Measurements from ENCODE around the gene ASIC1.
"Not testable (repeated sequence)": the region's sequence is repeated elsewhere in the genome, so short reads cannot be mapped to it uniquely, and the experiment has no call there.

Gene ASIC1

DNA sequence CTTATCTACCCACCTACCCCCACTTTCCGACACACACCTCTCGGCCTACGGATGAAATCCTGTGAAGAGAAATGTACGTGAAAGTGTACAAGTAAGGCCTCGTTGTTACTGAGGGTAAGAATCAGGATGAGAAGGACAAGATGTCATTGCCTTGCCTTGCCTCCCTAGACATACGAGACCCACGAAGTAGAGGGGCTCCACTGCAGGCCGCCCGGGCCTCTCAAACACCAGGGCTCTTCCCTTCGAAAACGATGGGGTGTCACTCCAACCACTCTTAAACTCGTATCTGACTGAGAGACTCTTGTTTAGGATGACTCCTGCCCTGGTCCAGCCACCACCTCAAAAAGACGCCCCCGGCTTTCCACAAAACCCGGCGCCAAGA lies 32.6 kb upstream of the ASIC1 start:
- Histone ChIP-seq H3K9me3 (ENCODE audit: low read length) (no peaks in the 10 kb centered on the region), H3K27me3 (ENCODE audit: control insufficient read depth in 1 of 2, insufficient read depth in 2 of 2, low read length in 2 of 2) (no peaks in the 10 kb centered on the region), H3K9ac (ENCODE audit: low read length) (peak overlapping the region; percentile 30), H3K4me3 (ENCODE audit: low read depth in 1 of 2, low read length in 2 of 2) (peak overlapping the region; percentile 61 to 62), H3K27ac (ENCODE audit: low read depth, low read length) (peak overlapping the region; percentile 64), H3K36me3 (ENCODE audit: insufficient read depth, low read length) (no peaks in the 10 kb centered on the region), H3K4me1 (ENCODE audit: insufficient read depth, low read length) (peaks cover 17% of the 10 kb centered on the region)

DNA sequence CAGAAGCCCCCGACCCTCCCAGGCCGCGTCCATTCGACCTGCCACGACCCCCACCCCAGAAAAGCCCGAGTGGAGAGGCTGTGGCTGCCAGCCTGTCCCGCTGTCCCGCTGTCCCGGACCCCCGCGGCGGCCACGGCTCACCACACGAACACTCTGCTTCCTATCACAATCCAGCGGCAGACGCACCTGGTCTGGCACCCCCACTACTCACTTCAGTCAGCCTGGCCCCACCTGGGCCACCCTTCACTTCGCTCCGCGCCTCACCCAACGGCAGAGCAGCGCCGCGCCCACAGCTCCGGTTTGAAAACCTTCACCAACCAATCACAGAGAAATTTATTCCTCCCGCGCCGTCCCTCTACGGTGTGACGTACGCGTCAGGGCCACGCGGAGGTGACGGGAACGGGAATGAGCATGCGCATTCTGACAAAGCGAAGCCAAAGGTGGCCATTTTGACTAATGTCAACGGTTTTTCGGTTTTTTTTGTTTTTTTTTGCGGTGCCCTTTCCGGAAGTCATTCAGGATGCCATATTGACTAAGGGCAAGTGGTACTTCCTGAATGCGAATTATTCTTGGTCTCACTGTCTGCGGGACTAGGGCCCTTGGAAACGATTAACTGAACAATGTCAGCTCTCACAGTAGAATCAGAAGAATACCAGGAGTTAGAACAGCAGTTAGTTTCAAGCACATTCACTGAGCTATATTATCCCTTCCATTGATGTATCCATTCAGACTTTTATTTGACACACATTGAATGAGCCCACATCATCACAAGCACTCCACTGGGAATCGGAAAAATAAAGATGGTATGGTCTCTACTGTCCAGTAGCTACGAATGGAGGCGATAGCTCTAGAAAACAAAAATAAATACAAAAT lies 32.0 kb upstream of the ASIC1 start, which contains the start of gene RACGAP1:
Gene RACGAP1, minus strand, starts transcription at position 308 of the 873 bp plus-strand sequence. CDS start 8,779 bp downstream, outside the sequence.
- H3K36me3 ChIP-seq (ENCODE audit: insufficient read depth, low read length) = no peaks in the 10 kb centered on the region
- H3K27me3 ChIP-seq (ENCODE audit: control insufficient read depth in 1 of 2, insufficient read depth in 2 of 2, low read length in 2 of 2) = no peaks in the 10 kb centered on the region
- H3K4me3 ChIP-seq (ENCODE audit: low read depth in 1 of 2, low read length in 2 of 2) = peak within 1 kb of the TSS; percentile 61 to 62
- peaks cover 17% of the 10 kb centered on the region for H3K4me1 ChIP-seq (ENCODE audit: insufficient read depth, low read length)
- H3K9ac ChIP-seq (ENCODE audit: low read length) = peak within 1 kb of the TSS; percentile 30
- H3K27ac ChIP-seq (ENCODE audit: low read depth, low read length) = peak within 1 kb of the TSS; percentile 64
- H3K9me3 ChIP-seq (ENCODE audit: low read length) = no peaks in the 10 kb centered on the region

DNA sequence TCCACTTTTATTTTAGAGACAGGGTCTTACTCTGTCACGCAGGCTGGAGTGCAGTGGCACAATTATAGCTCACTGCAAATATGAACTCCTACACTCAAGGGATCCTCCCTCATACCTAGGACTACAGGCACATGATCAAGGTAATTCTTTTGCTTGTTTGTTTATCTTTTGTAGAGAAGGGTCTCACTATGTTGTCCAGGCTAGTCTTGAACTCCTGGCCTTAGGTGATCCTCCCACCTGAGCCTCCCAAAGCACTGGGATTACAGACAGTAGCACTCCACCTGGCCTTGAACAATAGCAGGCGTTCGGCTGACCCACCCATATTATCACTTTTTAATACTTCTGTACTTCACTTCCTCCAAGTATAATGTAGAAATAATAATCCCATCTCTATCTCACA lies 30.7 kb upstream of the ASIC1 start:
- Histone ChIP-seq H3K9ac (ENCODE audit: low read length) (no peak overlapping the region), H3K4me3 (ENCODE audit: low read depth in 1 of 2, low read length in 2 of 2) (no peak overlapping the region), H3K27me3 (ENCODE audit: control insufficient read depth in 1 of 2, insufficient read depth in 2 of 2, low read length in 2 of 2) (no peaks in the 10 kb centered on the region), H3K4me1 (ENCODE audit: insufficient read depth, low read length) (peaks cover 5% of the 10 kb centered on the region), H3K9me3 (ENCODE audit: low read length) (no peaks in the 10 kb centered on the region), H3K36me3 (ENCODE audit: insufficient read depth, low read length) (no peaks in the 10 kb centered on the region), H3K27ac (ENCODE audit: low read depth, low read length) (no peak overlapping the region)

DNA sequence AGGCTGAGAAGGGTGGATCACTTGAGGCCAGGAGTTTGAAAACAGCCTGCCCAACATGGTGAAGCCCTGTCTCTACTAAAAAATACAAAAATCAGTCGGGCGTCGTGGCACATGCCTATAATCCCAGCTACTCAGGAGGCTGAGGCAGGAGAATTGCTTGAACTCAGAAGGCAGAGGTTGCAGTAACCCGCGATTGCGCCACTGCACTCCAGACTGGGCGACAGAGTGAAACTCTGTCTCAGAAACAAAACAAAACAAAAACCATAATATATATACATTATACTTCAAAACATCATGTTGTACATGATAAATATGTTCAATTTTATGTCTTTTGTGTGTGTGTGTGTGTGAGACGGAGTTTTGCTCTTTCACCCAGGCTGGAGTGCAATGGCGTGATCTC lies 26.9 kb upstream of the ASIC1 start:
- H3K9me3 ChIP-seq (ENCODE audit: low read length); H3K4me3 ChIP-seq (ENCODE audit: low read depth in 1 of 2, low read length in 2 of 2); H3K27ac ChIP-seq (ENCODE audit: low read depth, low read length); H3K9ac ChIP-seq (ENCODE audit: low read length); H3K36me3 ChIP-seq (ENCODE audit: insufficient read depth, low read length); H3K4me1 ChIP-seq (ENCODE audit: insufficient read depth, low read length): not testable (repeated sequence)
- peaks cover 0 to 11% of the 10 kb centered on the region in 2 donors for H3K27me3 ChIP-seq (ENCODE audit: control insufficient read depth in 1 of 2, insufficient read depth in 2 of 2, low read length in 2 of 2)

DNA sequence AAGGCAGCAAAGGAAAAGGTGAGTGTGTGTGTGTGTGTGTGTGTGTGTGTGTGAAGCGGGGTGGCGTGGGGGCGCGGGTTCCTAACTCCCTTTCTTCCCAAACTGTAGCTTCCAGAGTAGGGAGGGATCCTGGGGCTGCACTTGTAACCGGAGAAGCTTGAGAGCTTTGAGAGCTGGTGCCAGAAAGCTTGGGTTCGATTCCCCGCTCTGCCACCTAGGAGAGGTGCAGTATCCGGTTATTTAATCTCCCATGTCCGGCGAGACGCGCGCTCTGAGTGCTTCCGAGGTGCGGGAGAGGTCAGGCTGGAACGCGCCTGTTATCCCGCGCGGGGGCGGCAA lies 24.9 kb upstream of the ASIC1 start:
- Histone ChIP-seq H3K36me3 (ENCODE audit: insufficient read depth, low read length) (no peaks in the 10 kb centered on the region), H3K4me3 (ENCODE audit: low read depth in 1 of 2, low read length in 2 of 2) (peak overlapping the region in 1 of 2 donors; percentile 38), H3K9me3 (ENCODE audit: low read length) (no peaks in the 10 kb centered on the region), H3K27ac (ENCODE audit: low read depth, low read length) (no peak overlapping the region), H3K27me3 (ENCODE audit: control insufficient read depth in 1 of 2, insufficient read depth in 2 of 2, low read length in 2 of 2) (peaks cover 0 to 11% of the 10 kb centered on the region in 2 donors), H3K9ac (ENCODE audit: low read length) (no peak overlapping the region), H3K4me1 (ENCODE audit: insufficient read depth, low read length) (no peaks in the 10 kb centered on the region)

DNA sequence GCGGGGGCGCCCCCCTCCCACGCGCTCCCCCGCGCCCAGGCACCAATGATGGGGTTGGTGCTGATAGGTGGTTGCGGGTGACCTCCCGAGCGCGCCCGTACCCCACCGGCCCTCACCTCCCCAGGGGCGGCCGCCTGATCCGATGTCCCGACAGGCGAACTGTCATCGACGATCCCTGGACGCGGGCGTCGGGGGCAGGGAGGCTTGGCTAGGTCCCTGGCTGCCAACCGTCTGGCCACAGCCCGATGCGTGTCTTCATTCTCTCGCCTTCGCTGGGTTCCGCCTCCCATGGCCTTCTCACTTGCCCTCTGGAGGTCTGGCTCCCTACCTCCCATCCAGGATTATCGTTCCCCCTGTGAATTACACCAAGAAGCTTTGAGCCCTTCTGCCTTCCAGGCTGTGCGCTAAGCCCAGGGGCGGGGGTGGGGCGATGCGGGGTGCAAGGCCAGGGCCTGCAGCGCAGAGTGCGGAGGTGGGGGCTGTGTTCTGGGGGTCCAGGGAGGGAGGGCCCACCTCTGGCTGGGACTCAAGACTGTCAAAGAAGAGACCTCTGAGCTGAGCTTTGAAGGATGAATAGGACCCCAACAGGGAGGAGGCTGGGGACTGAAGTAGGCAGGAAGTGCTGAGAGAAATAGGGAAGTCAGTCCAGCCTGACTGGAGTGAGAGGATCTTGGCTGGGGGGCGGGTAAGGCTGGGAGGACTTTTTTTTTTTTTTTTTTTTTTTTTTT lies 24.4 kb upstream of the ASIC1 start:
- Histone ChIP-seq H3K27me3 (ENCODE audit: control insufficient read depth in 1 of 2, insufficient read depth in 2 of 2, low read length in 2 of 2) (peaks cover 0 to 11% of the 10 kb centered on the region in 2 donors), H3K9me3 (ENCODE audit: low read length) (no peaks in the 10 kb centered on the region), H3K27ac (ENCODE audit: low read depth, low read length) (no peak overlapping the region), H3K4me1 (ENCODE audit: insufficient read depth, low read length) (no peaks in the 10 kb centered on the region), H3K9ac (ENCODE audit: low read length) (no peak overlapping the region), H3K4me3 (ENCODE audit: low read depth in 1 of 2, low read length in 2 of 2) (peak overlapping the region in 1 of 2 donors; percentile 38), H3K36me3 (ENCODE audit: insufficient read depth, low read length) (no peaks in the 10 kb centered on the region)

DNA sequence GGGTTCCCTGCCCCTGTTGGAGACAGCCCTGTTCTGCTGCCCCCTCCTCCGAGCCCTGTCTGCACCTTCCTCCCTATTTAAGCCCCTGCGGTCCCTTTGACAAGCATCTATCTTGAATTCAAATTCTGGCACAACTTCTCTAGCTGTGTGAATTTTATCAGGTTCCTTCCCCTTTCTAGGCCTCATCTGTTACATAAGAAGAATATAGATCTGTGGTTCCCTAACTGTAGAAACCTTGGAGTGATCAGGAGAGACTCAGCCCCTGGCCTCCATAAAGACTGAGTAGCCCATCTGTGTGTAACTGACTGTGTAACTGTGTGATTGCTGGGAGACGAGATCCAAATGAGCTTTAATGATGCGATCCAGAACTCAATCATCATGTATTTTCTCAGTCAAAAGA lies 19.1 kb upstream of the ASIC1 start:
- Histone ChIP-seq H3K4me1 (ENCODE audit: insufficient read depth, low read length) (no peaks in the 10 kb centered on the region), H3K36me3 (ENCODE audit: insufficient read depth, low read length) (no peaks in the 10 kb centered on the region), H3K27me3 (ENCODE audit: control insufficient read depth in 1 of 2, insufficient read depth in 2 of 2, low read length in 2 of 2) (no peaks in the 10 kb centered on the region), H3K9me3 (ENCODE audit: low read length) (no peaks in the 10 kb centered on the region), H3K9ac (ENCODE audit: low read length) (no peak overlapping the region), H3K27ac (ENCODE audit: low read depth, low read length) (no peak overlapping the region), H3K4me3 (ENCODE audit: low read depth in 1 of 2, low read length in 2 of 2) (no peak overlapping the region)

DNA sequence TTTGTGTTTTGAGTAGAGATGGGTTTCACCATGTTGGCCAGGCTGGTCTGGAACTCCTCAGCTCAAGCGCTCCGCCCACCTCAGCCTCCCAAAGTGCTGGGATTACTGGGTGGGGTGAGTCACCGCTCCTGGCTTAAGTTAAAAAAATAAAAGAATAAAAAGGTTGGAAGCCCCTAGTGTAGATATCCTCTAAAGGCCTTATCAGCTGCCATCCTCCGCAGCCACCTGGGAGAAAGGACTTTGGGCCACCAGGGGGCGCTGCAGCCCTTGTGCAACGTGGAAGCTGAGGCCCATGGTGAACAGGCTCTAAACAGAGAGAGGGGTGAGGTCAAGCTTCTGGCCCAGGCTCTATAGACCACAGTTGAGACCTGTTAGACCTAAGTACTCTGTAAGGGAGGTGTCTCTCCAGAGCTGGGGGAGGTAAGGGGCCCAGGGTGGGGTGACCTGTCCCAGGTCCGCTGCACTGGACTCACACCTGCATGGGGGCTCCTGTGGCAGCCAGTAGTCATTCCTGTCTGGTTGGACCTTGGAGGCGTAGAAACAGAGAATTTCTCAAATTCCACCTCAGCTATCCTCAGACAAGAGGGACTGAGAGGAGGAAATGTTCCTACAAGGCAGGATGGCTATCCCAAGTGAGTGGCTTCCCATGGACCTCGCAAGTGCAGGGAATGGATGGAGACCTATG lies 18.1 kb upstream of the ASIC1 start:
- no peak overlapping the region for H3K27ac ChIP-seq (ENCODE audit: low read depth, low read length)
- H3K4me3 ChIP-seq (ENCODE audit: low read depth in 1 of 2, low read length in 2 of 2) = no peak overlapping the region
- no peaks in the 10 kb centered on the region for H3K9me3 ChIP-seq (ENCODE audit: low read length)
- no peaks in the 10 kb centered on the region for H3K4me1 ChIP-seq (ENCODE audit: insufficient read depth, low read length)
- H3K36me3 ChIP-seq (ENCODE audit: insufficient read depth, low read length) = no peaks in the 10 kb centered on the region
- H3K27me3 ChIP-seq (ENCODE audit: control insufficient read depth in 1 of 2, insufficient read depth in 2 of 2, low read length in 2 of 2) = no peaks in the 10 kb centered on the region
- H3K9ac ChIP-seq (ENCODE audit: low read length) = no peak overlapping the region

DNA sequence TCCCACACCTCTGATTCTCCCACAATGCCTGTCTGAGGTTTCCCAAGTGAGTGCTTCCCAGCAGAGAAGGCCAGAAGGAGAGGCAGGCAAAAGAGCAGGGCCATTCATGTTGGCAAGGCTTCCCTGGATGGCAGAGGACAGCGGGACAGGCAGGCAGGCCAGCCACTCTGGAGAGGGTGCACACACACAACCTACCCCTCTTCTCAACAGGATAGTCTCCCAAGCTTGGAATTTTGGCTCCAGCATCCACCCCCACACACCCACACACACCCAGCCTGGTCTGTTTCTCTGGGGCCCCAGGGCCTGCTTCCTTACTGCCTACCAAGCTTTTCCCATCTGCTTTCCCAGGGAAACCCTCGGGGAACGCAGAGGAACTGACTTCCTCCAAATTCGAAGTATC lies 16.7 kb upstream of the ASIC1 start:
- no peaks in the 10 kb centered on the region for H3K36me3 ChIP-seq (ENCODE audit: insufficient read depth, low read length)
- no peak overlapping the region for H3K9ac ChIP-seq (ENCODE audit: low read length)
- no peaks in the 10 kb centered on the region for H3K4me1 ChIP-seq (ENCODE audit: insufficient read depth, low read length)
- H3K4me3 ChIP-seq (ENCODE audit: low read depth in 1 of 2, low read length in 2 of 2) = no peak overlapping the region
- no peaks in the 10 kb centered on the region for H3K9me3 ChIP-seq (ENCODE audit: low read length)
- H3K27me3 ChIP-seq (ENCODE audit: control insufficient read depth in 1 of 2, insufficient read depth in 2 of 2, low read length in 2 of 2) = no peaks in the 10 kb centered on the region
- no peak overlapping the region for H3K27ac ChIP-seq (ENCODE audit: low read depth, low read length)

DNA sequence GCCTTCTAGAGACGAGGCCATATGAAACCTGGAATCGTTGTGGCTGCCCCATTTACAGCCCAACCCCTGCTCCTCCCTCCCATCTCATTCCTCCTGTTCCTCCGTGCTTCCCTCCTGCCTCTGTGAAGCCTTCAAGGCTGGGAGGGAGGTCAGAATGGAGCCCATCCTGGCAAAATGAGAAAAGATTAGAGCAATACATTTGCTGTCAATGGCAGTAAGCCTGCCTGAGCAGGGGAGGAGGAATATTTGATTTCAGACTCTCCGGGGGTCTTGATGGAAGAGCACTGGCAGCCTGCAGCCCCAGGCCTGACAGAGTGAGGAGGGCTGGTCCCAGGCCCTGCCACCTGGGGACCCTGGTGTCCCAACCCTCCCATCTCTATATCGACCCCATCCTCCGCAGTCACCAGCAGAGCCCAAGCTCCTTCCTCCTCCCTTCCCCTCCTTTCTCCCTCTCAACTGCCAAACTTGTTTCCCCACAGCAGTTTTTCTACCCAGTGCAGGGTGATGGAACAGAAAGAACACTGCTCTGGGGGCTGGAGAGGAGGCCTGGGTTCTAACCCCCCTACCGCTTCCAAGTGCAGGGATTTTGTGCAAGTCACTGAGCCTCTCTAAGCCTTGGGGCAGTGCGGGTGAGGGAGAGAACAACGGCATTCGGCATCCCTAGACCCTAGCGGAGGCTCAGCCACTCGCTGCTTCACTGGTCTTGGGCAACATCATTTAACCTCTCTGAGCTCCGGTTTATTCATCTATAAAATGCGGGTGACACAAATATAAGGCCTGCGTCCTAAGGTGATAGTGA lies 16.1 kb upstream of the ASIC1 start:
- no peaks in the 10 kb centered on the region for H3K9me3 ChIP-seq (ENCODE audit: low read length)
- H3K4me1 ChIP-seq (ENCODE audit: insufficient read depth, low read length) = no peaks in the 10 kb centered on the region
- H3K27ac ChIP-seq (ENCODE audit: low read depth, low read length) = no peak overlapping the region
- H3K4me3 ChIP-seq (ENCODE audit: low read depth in 1 of 2, low read length in 2 of 2) = no peak overlapping the region
- H3K27me3 ChIP-seq (ENCODE audit: control insufficient read depth in 1 of 2, insufficient read depth in 2 of 2, low read length in 2 of 2) = no peaks in the 10 kb centered on the region
- H3K9ac ChIP-seq (ENCODE audit: low read length) = no peak overlapping the region
- no peaks in the 10 kb centered on the region for H3K36me3 ChIP-seq (ENCODE audit: insufficient read depth, low read length)

DNA sequence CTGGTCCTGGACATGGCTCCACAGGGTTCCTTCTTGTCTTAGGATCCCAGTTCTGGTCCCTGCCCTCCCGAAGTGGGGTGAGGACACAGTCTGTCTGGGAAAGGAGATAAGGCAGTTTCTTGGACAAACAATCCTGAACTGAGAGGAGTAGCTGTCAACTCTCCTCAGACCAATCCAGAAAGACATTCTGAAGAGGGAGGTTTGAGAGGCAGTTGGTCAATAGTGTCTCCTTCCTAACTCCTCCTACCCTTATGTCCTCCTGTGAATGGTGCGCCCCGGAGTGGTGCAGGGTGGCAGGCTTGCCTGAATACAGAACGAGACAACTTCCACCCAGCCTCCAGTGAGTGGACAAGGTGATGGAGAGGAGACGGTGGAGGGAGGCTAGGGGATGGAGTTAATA lies 15.4 kb upstream of the ASIC1 start:
- Histone ChIP-seq H3K4me1 (ENCODE audit: insufficient read depth, low read length) (no peaks in the 10 kb centered on the region), H3K27ac (ENCODE audit: low read depth, low read length) (no peak overlapping the region), H3K4me3 (ENCODE audit: low read depth in 1 of 2, low read length in 2 of 2) (no peak overlapping the region), H3K27me3 (ENCODE audit: control insufficient read depth in 1 of 2, insufficient read depth in 2 of 2, low read length in 2 of 2) (no peaks in the 10 kb centered on the region), H3K9ac (ENCODE audit: low read length) (no peak overlapping the region), H3K9me3 (ENCODE audit: low read length) (no peaks in the 10 kb centered on the region), H3K36me3 (ENCODE audit: insufficient read depth, low read length) (no peaks in the 10 kb centered on the region)
